Kasumi-1 (cell line): ENCODE measurements around the gene FBXL7.

Experiments
- DNase-seq, 2 experiments: peaks; one replicate each; lab custom pipeline; 2025; lab: John Stamatoyannopoulos, UW

The FBXL7 gene

DNA sequence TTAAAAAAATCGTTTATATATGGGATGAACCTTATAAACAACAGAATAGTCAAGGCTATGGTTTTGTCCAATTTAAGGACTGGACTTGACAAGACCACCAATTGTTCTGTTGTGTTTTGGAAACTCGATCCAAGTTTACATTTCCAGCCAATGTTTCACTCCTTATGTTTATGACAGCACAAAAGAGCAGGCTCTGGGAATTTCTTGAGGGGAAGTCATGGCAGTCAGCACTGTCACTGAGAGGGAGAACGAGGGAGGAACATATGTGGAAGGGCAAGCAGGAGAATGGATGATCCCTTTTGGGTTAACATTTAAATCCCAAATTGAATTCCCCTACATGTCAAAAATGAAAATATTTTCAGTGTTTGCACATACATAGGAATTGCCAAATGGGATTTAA lies 387.1 kb downstream of the FBXL7 start:
- DNase-seq, result no peak

DNA sequence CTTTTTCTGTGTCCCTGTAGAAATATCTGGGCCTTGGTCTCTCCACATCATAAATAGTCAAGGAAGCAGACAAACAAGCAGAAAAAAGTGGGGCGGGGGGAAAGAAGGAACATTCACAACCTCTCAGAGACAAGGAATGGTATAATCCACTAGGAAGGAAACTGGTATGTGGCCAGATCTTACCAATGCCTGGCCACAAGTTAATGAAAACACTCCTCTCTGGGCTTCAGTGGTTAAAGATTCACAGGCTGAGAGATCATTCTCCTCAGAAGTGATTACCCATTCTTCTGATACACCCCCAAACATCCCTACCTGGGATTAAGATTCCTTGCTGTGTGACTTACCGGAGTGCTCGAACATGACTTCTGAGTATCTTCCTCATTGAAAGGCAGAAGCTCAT lies 389.0 kb downstream of the FBXL7 start:
- no peak for DNase-seq

DNA sequence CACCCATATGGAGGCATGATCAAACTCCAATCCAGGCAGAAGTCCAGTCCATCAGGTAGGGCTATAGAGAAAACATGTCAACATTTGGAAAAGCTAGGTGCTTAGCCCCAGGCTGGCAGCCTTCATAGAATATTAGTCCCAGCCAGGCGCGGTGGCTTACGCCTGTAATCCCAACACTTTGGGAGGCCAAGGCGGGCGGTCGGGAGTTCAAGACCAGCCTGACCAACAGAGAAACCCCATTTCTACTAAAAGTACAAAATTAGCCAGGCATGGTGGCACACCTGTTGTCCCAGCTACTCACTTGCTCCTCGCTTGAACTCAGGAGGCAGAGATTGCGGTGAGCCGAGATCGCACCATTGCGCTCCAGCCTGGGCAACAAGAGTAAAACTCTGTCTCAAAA lies 393.9 kb downstream of the FBXL7 start:
- no peak for DNase-seq

DNA sequence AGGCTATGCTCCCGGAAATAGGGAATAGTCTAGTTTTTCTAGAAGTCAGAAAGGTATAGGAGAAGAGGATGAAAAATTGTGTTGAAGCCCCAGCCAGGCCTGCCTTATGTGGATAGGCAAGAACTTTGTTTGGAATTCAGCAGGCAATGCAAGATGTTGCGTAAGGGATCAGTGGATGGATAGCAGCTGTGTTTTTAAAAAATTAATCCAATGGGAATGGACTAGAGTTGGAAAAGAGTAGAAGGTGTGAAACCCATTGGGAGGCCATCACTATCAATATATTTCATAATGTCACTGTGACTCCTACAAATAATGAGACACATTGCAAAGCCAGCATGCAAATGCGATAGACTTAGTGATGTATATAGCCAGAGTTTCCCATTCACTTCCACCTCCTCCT lies 397.7 kb downstream of the FBXL7 start:
- DNase-seq, result no peak

DNA sequence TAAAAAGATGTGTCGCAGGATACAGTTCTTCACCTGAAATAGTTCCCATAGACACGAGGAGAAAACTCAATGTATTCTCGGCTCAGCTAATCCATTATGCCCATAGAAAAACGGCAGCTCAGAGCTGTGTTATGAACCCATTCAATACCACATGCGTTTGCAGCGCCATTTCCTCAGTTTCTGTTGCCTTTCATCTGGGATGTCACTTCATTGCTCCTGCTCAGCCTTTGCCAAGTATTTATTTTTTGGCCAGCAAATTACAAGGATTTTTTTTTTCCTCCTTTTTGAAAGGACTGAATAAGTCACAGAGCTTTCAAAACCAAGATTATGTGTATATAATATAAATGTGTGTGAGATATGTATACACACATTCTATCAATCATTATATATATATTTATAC lies 398.7 kb downstream of the FBXL7 start:
- no peak for DNase-seq

DNA sequence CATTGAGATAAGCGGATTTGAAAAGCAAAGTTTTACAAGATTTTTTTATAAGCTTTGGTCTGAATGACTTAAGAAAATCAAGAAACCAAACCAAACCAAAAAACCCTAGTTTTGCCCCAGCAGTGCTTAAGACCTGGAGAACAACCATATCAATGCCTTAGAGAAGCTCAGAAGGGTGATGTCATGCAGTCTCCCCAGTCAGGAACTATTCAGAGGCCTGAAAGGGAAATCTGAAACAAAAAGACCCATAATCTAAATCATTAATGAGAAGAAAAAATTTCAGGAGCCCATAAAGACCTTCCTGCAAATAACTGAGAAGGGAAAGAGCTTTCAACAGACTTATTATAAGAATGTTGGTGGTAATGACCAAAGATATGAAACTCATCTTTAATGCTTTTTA lies 399.5 kb downstream of the FBXL7 start:
- DNase-seq, result no peak

DNA sequence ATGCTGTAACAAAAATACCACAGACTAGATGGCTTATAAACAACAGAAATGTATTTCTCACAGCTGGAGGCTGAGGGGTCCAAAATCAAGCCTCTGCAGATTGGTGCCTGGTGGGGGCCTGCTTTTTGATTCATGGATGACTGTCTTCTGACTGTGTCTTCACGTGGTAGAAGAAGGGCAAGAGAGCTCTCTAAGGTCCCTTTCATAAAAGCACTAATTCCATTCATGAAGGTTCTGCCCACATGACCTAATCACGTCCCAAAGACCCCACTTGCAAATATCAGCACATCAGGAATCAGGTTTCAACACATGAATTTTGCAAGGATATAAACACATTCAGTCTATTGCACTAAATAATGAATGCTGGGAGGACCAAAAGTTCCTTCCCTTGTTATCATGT lies 401.2 kb downstream of the FBXL7 start:
- no peak for DNase-seq

DNA sequence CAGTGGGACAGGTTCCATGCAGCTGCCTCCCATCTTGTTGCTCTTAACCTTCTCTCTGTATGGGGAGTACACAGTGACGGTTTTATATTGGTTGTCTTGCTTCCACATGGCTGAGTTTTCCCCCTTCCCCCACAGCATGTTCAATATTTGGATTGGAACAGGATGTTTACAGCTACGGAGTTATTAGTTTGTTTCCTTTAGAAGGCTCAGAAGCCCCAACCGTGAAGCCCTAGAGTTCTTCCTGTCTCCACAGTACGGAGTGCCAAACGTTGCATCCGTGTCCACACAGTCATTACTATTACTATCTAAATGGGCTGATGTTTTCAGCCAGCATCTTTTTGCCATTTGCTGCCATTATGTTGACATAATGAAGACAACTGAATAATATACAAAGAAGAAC lies 402.1 kb downstream of the FBXL7 start:
- DNase-seq, result no peak

DNA sequence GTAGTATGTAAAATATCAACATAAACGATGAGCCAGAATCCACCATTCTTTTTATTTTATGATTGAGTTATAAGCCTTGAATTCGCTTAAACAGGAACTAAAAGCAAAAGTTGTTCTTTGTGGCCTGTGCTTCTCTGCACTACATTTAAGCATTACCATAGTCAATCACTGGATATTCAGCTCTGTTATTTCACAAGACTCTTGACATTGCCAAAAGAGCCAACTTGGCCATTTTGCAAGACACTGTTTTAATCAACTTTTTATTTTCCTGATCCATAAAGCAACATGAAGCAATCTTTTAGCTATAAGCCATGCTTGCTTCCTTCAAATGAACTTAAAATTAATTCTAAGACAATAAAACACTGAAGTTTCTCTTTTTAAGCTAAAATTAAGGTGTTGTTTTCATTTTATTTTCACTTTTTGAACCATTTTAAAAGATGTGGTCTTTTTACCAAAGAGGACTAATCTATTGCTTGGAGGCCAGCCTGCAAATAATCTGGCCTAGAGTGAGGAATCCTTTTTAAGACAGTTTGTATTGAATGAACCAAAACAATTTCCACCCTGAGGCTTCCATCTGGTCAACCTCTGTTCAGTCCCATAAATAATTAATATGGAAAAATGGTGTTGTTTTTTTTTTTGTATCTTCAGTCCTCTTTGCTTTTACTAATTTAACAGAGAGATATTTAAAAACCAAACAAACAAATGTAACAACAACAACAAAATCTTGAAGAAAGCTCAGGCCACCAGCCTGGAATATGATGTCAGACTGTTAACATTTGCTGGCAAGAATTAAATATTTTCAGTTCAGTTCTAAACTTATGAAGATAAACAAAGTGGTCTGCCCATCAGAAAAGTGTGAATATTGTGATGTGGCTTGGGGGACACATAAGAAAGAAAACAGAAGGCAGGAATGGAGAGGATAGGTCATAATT lies 405.2 kb downstream of the FBXL7 start:
- DNase-seq, result no peak

DNA sequence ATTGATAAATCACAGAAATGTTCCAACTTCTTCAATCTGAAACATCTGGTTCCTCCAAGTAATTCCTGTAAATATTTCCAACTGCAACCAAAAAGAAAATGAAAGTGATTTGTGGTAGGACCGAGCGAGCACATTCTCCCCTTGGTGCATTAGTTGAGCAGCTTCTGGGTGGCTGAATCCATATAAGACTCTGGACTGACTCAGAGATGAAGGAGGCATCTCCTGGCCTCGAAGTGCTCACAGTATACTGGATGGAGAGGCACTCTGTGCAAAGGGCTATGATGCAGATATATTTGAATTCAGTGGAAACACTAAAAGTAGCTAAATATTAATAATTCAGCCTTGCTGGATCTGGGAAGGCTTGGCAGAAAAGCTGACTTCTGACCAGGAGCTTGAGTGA lies 414.7 kb downstream of the FBXL7 start:
- DNase-seq, result no peak

DNA sequence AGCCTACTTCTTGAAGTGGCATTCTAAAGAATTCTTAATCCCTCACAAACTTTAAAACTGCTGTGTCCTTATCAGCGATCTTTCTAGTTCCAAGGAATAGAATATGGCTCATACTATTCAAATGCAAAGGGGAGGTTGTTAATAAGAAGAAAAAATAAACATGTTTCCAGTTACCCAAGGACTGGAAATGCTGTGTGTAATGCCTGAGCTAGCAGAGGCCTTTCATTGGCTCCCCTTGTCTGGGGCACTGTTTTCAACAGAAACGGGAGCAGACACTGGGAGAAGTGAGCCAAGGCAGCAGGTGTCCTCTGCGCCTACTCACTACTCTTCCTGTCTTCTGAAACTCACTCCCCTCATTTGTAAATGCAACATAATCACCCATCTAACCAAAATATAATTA lies 426.6 kb downstream of the FBXL7 start:
- DNase-seq, result no peak

DNA sequence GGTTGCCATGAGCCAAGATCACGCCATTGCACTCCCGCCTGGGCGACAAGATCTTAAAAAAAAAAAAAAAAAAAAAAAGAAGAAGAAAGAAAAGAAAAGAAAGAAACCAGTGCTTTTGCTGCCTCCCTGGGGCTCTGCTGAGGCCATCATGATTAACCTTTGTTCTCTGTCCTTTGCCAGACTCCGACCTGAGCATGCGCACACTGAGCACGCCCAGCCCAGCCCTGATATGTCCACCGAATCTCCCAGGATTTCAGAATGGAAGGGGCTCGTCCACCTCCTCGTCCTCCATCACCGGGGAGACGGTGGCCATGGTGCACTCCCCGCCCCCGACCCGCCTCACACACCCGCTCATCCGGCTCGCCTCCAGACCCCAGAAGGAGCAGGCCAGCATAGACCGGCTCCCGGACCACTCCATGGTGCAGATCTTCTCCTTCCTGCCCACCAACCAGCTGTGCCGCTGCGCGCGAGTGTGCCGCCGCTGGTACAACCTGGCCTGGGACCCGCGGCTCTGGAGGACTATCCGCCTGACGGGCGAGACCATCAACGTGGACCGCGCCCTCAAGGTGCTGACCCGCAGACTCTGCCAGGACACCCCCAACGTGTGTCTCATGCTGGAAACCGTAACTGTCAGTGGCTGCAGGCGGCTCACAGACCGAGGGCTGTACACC lies 427.9 kb downstream of the FBXL7 start:
- no peak for DNase-seq

DNA sequence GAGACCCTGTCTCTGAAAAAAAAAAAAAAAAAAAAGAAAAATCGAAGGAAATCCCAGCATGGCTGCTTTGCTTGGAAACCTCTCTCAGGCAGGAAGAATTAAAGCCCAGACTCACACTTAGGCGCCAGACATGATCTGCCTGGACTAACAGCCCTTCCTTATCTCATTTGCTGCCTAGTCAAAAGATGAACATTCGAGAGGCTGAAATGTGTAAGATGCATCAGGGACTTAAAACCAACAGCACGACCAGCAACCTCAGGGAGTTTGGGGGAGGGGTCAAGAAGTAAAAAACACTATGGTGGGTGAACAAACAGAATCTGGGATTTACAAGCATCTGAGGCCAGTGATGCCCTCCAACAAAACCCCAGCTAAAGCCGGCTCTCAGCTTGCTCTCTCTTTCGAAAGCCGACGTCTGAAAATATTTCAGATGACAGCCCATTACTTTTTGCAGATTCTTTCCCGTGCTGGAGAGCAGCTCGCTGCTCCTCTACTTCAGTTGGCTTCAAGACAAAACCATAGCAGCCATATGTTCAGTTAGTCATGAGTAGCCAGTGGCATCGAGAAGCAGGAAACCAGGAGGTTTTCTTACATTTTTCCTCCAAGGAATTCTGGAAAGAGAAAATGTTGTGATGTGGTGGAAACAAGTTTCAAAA lies 429.8 kb downstream of the FBXL7 start:
- DNase-seq, result no peak

DNA sequence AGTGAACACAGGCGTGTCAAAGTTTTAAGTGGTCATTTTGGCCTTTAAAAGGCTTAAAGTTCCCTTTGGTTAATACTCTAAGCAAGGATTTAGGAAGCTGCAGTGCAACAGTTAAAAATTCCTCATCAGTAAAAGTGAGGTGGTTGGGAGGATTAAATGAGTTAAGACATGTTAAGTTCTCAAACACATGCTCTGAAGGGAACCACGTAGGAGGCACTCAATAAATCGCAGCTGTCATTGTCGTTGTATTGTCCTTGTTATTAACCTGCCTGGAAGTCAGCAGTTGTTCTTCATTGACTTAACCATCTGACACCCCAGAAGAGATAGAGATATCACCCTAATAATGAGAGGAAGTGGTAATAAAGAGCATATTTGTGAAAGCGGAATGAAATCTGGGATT lies 432.1 kb downstream of the FBXL7 start:
- DNase-seq, result no peak

DNA sequence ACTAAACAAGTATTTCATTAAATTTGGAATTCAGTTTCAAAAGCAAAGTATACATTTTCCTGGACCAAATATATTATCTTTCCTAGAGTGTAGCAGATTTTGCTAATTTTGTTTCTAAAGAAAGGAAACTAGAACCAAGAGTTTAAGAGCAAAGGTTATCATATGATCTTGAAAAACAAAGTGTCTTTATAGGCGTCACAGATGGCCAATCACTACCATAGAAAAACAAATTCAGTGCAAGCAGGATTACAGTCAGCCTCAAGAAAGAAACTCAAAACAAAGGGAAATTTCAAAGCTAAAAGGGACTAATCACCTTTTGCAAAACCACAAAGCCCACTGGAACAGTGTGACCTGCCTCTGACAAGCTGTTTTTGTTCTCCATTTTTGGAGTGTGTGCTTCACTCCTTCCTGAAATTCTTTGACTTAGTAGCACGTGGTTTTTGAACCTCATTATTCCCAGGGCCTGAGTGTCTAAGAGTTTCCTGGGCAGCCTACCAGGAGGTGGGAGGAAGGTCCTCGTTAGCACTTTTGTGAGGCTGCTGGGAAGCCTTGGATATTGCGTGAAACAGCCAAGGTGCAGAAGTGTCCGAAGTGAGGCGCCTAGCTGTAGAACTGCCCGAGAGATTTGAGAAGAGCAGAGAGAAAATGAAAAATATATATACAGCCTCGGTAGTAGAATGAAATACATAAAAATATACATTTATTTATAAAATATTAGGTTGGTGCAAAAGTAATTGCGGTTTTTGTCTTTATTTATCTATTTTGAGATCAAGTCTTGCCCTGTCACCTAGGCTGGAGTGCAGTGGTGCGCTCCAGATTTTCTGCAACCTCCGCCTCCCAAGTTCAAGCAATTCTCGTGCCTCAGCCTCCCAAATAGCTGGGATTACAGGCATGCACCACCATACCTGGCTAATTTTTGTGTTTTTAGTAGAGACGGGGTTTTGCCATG lies 433.6 kb downstream of the FBXL7 start:
- DNase-seq, result no peak

DNA sequence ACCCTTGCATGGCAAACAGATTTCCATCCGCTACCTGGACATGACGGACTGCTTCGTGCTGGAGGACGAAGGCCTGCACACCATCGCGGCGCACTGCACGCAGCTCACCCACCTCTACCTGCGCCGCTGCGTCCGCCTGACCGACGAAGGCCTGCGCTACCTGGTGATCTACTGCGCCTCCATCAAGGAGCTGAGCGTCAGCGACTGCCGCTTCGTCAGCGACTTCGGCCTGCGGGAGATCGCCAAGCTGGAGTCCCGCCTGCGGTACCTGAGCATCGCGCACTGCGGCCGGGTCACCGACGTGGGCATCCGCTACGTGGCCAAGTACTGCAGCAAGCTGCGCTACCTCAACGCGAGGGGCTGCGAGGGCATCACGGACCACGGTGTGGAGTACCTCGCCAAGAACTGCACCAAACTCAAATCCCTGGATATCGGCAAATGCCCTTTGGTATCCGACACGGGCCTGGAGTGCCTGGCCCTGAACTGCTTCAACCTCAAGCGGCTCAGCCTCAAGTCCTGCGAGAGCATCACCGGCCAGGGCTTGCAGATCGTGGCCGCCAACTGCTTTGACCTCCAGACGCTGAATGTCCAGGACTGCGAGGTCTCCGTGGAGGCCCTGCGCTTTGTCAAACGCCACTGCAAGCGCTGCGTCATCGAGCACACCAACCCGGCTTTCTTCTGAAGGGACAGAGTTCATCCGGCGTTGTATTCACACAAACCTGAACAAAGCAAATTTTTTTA lies 436.7 kb downstream of the FBXL7 start:
- no peak for DNase-seq

DNA sequence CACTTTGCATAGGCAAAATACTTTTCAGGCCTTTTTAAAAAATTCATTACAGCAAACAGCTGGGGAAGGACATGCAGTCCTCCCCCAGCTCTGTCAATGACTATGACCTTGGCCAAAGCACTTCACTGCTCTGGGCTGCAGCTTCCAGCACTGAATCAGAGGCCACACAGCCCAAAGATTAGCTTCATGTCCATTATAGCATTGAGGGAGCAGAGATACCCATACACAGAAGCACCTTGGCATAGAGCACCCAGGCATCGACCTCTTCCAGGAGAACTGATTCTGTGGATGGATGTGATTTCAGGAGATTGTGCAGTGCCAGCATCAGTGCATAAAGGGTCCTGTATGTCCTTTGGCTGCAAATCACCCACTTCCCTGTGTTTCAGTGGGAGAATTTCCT lies 437.7 kb downstream of the FBXL7 start:
- no peak for DNase-seq

DNA sequence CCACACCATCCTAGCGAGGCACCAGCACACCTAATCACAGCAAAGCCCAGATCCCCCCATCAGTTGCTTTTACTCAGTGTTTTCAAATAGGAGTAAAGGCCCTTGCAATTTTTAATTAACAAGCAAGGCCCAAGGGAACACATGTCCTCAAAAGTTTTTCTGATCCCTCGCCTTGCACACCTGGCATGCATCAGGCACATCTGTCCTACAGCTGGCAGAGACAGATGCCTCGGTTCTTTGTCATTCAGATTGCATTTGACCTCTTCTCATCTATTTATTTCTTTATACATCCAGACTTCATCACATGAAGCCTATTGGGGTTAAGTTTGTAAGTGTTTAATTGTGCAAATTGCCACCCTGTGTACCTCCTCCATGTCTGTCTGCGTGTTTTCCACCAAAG lies 438.2 kb downstream of the FBXL7 start:
- DNase-seq, result no peak

DNA sequence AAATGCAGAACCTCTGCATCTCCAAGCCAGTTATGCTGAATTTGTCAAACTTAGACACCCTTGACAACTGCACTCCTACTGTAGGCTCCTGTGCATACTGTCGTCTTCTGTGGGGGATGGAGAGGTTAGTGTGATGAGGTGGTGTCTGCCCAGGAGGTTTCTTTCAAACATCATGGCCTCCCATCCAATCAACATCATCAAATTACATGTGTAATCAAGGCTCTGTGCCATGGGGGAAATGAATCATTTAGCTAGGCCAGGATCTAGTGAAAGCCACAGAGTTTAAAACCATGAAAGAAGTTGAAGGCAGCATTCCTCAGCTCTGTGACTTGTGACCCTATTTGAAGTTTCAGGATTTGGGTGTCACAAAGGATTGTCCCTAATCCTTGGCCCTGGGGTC lies 439.0 kb downstream of the FBXL7 start:
- DNase-seq, result no peak

DNA sequence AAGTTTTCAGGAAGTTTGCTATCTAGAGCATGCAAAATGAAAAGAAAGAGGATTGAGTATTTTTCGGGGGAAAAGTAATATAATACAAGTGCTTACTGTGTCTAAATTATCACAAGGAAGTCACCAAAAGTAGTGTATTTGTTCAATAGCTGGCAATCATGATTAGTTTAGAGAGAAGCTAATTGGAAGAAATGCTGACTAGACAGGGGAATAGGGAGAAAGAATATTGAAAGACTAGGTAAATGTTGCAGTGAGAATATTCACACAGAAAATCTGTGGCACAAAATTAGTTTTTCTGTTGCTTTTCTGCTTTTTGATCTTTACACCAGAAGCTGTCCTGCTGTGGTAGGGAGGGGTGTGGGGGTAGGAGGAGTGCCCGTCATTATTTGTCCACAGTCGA lies 440.9 kb downstream of the FBXL7 start:
- no peak for DNase-seq

DNA sequence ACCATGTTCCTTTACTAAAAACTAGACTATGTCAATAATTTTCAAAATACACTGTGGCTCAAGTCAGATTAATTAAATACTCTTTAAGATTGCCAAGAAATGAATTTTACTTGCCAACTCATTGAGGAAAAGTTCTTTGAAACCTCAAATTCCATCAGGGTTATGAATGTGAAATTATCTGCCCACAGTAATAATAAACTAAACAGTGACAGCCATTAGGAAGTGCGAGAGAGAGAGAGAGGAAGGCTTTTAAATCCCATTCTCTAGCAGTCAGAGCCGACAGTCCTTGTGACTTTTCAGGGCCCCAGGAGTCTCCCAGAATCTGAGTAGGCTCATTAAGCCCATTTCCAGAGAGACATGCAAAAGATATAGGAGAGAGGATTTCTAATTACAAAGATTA lies 443.5 kb downstream of the FBXL7 start:
- DNase-seq, result no peak
